Pancreas (tissue), 10 donors: ENCODE measurements around the gene ISCA2. TPM values are rescaled to one million over a fixed set of nuclear protein-coding genes. Genes with fewer than 3 reads are reported as not detected.

Source experiments
- ATAC-seq, 4 donors: fragments of 200-7000 bp; cut with Tn5 transposase; one replicate each; pipeline versions ENCODE4 v1.8.0 to v1.9.1; 2020; ENCODE audit warnings: mild to moderate bottlenecking in 4 of 4, moderate library complexity in 4 of 4
- DNase-seq, 6 donors: peaks; one replicate each; pipeline ENCODE4 v3.0.0-alpha.2; 2020
- FAIRE-seq: peaks from 2 replicates; lab custom pipeline; 2012; peaks lifted over from hg19 to GRCh38; lab: Jason Lieb, UNC
- H3K27ac ChIP-seq, 4 donors: fragments of 200-600 bp; sonication (generic); 1 replicate in 3 of 4; 2 replicates in 1 of 4; pipeline versions ENCODE4 v1.5.0 to v1.8.0; 2020
- H3K27me3 ChIP-seq, 4 donors: fragments of 200-600 bp; one replicate each; pipeline ENCODE4 v1.8.0; 2021
- H3K36me3 ChIP-seq, 3 donors: fragments of 200-600 bp; sonication (generic) in 1 of 3; one replicate each; pipeline versions ENCODE4 v1.5.0 to v1.8.0; 2020 to 2021
- H3K4me1 ChIP-seq, 3 donors: fragments of 200-600 bp; one replicate each; pipeline ENCODE4 v1.8.0; 2021
- H3K4me3 ChIP-seq, 4 donors: fragments of 200-600 bp; sonication (generic) in 2 of 4; one replicate each; pipeline versions ENCODE4 v1.5.0 to v1.8.0; 2020 to 2021
- H3K9me3 ChIP-seq, 4 donors: fragments of 200-600 bp; one replicate each; pipeline ENCODE4 v1.8.0; 2021
- WGBS, 2 donors: extraction: QIAGEN DNeasy Blood & Tissue Kit; methylation state at CpG; one replicate each; pipeline ENCODE4 v1.1.7; 2013; 5-methylcytosine and 5-hydroxymethylcytosine counted together
- intact Hi-C, 3 donors: fragments of 100-400 bp; cut with DNase I; formaldehyde crosslinking; loops; one replicate each; pipeline versions ENCODE4 v1.11.1 to v1.14.2; 2022
- polyA plus RNA-seq, 2 donors: library from polyadenylated mRNA; stranded (reverse); fragments of 200-250 nt; gene quantifications; one replicate each; pipeline ENCODE4 v1.2.3, GENCODE V29; 2013
- total RNA-seq, 6 donors: library from RNA; stranded (reverse); fragmentation: NEBNext Ultra II Directional in 4 of 6; extraction: Animal tissue kit (Norgen Biotek cat#: 25700) in 4 of 6; gene quantifications; one replicate each; pipeline versions ENCODE4 v1.2.1 to v1.2.4, GENCODE V29; 2021 to 2023
- TF ChIP-seq, protein P1 (sequence below), 4 donors: fragments of 200-600 bp; sonication (generic) in 3 of 4; IDR thresholded peaks; one replicate each; pipeline versions ENCODE4 v1.5.0 to v1.8.0; 2021; ENCODE audit warnings: antibody characterized with exemption in 4 of 4
- donor health status: healthy with polysubstance abuse.
- donor health status: DM: no; HTN: no; CAD: no; lungs with moderate emphysema.
- donor health status: DM: no; HTN: no; CAD: no.
- donor health status: control.
- donor health status: control.
- donor health status: Bipolar disorder and iron deficiency.
- donor health status: DM: yes; HTN: yes; CAD: no.
- donor health status: DM: no; HTN: no; CAD: no.
- donor health status: DM: no; HTN: no; CAD: no.
- donor health status: DM: yes; HTN: yes; CAD: no.

Gene ISCA2
- total and polyA plus RNA-seq, 8 donors = 7.7 to 23.4 (median 10.0) TPM

DNA sequence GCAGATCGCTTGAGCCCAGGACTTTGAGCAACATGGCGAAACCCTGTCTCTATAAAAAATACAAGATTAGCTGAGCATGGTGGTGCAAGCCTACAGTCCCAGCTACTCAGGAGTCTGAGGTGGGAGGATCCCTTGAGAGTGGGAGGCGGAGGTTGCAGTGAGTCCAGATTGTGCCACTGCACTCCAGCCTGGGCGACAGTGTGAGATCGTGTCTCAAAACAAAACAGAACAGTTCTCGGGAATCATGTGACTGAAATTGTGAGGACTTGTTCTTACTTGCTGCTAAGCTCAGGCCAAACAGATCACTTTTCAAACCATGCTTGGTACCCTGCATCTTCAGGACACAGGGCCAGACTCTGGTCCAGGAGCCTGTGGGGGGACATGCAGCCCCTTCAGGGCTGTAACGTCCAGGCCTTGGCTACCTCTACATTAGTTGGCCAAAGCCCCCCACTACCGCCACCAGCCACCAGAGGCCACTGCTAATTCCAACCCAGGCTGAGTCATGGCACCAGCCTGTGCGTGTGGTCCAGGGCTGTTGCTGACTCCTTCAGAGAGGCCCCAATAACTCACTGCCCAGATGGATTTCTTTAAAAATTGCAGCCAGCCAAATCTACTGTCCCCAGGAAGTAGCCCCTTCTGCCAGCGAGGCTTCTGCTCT lies 34.1 kb upstream of the ISCA2 start:
- Histone ChIP-seq H3K4me3 (no peak overlapping the region), H3K4me1 (no peaks in the 10 kb centered on the region), H3K36me3 (no peaks in the 10 kb centered on the region), H3K27me3 (no peaks in the 10 kb centered on the region), H3K9me3 (no peaks in the 10 kb centered on the region), H3K27ac (no peak overlapping the region)
- 73% methylated on average over 10 of the region's 10 CpGs for WGBS, 2 donors
- FAIRE-seq = no peak
- ATAC-seq = peak in 3 of 4 donors; percentile 60 to 76 (median 71)
- intact Hi-C loops = no loop called here
- TF ChIP-seq, protein P1, sequence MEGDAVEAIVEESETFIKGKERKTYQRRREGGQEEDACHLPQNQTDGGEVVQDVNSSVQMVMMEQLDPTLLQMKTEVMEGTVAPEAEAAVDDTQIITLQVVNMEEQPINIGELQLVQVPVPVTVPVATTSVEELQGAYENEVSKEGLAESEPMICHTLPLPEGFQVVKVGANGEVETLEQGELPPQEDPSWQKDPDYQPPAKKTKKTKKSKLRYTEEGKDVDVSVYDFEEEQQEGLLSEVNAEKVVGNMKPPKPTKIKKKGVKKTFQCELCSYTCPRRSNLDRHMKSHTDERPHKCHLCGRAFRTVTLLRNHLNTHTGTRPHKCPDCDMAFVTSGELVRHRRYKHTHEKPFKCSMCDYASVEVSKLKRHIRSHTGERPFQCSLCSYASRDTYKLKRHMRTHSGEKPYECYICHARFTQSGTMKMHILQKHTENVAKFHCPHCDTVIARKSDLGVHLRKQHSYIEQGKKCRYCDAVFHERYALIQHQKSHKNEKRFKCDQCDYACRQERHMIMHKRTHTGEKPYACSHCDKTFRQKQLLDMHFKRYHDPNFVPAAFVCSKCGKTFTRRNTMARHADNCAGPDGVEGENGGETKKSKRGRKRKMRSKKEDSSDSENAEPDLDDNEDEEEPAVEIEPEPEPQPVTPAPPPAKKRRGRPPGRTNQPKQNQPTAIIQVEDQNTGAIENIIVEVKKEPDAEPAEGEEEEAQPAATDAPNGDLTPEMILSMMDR (IDR thresholded peaks at IDR 0.05) = peak in 3 of 4 donors; percentile 19 to 46 (median 34)
- DNase-seq = peak in 2 of 6 donors; percentile 23 to 62

DNA sequence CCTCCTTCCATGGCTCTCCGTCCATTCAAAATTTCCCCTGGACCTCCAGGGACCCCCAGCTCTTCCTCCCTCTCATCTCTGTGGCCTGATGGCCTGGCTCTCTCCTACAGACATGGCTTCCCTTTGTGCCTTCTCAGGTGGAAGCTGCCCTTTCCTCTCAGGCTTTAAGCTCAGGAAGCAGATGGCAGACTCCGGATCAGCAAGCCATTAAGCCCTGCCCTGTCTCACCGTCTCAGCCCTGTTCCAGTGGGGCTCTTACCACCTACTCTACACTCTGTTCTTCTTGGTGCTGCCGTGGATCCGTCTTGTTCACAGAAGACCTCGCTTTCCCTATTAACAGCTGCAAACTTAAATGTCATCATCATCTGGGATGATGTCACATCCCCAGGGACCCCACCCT lies 33.6 kb upstream of the ISCA2 start:
- H3K27me3 ChIP-seq = no peaks in the 10 kb centered on the region
- H3K27ac ChIP-seq = no peak overlapping the region
- no peaks in the 10 kb centered on the region for H3K4me1 ChIP-seq
- ATAC-seq (no peak), FAIRE-seq (no peak), DNase-seq (no peak)
- no peaks in the 10 kb centered on the region for H3K36me3 ChIP-seq
- H3K4me3 ChIP-seq = no peak overlapping the region
- no peaks in the 10 kb centered on the region for H3K9me3 ChIP-seq
- intact Hi-C loops = no loop called here
- TF ChIP-seq, protein P1 (IDR thresholded peaks at IDR 0.05) = no peak
- 74 to 79% methylated on average over 6 of the region's 6 CpGs for WGBS, 2 donors

DNA sequence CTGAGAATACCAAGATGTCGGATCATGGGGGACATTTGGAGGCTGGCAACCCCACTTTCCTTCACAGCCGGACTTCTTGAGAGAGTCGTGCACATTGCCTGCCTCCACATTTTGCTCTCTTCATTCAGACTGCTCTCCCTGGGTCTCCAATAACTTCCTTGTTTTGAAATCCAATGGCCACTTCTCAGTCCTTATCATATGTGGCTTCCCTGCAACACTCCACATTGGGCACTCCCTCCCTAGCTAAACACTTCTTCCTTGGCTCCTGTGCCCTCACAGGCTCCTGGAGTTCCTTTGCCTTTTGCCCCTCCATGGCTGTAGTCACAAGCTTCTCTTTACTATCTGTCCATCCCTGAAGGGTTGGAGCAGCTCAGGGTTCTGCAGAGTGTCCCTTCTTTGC lies 30.6 kb upstream of the ISCA2 start:
- no peaks in the 10 kb centered on the region for H3K9me3 ChIP-seq
- no peaks in the 10 kb centered on the region for H3K27me3 ChIP-seq
- DNase-seq (no peak), ATAC-seq (no peak), FAIRE-seq (no peak)
- H3K36me3 ChIP-seq = no peaks in the 10 kb centered on the region
- H3K27ac ChIP-seq = no peak overlapping the region
- TF ChIP-seq, protein P1 (IDR thresholded peaks at IDR 0.05) = no peak
- intact Hi-C loops = no loop called here
- no peak overlapping the region for H3K4me3 ChIP-seq
- 81 to 90% methylated on average over 3 of the region's 3 CpGs for WGBS, 2 donors
- no peaks in the 10 kb centered on the region for H3K4me1 ChIP-seq

DNA sequence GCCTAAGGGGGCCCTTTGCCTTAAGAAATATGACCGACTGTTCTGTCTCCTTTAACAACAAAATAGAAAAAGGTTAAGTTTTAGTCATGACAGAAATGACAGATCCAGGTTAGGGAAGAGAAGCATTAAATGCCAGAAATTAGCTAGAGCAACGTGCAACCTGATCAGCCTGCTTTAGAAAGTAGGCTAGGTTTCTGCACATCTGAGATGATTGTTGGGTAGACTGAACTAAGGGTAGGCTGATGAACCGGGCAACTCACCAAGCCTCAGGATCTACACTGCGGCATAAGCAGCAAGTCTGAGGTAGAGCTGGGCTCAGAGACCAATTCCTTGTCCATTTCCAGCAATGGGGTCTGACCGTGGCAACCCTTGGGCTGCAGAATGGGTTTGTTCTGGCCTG lies 29.9 kb upstream of the ISCA2 start:
- intact Hi-C loops = no loop called here
- DNase-seq (no peak), FAIRE-seq (no peak), ATAC-seq (no peak)
- Histone ChIP-seq H3K27ac (no peak overlapping the region), H3K27me3 (no peaks in the 10 kb centered on the region), H3K4me1 (no peaks in the 10 kb centered on the region), H3K36me3 (no peaks in the 10 kb centered on the region), H3K4me3 (no peak overlapping the region), H3K9me3 (no peaks in the 10 kb centered on the region)
- 73 to 75% methylated on average over 5 of the region's 5 CpGs for WGBS, 2 donors
- TF ChIP-seq, protein P1 (IDR thresholded peaks at IDR 0.05) = no peak

DNA sequence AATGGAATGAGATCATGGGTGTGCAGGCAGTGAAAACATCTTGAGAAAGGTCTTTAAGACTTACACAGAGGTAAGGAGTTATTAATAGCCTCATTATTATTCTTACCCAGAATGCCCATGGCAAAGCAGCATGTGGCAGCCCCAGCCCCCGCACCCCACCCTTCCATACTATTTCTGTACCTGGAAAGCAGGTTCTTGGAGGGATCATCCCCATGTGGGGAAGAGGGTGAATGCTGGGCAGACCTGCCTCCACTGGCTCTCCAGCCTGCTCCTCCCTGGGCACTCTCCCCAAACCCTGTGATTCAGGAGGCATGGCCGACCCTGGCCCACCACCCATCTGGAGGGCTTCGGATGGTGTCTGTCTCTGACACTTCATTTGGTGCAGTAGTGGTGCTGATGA lies 28.8 kb upstream of the ISCA2 start:
- intact Hi-C loops = no loop called here
- H3K4me1 ChIP-seq = no peaks in the 10 kb centered on the region
- no peak for ATAC-seq
- H3K27me3 ChIP-seq = no peaks in the 10 kb centered on the region
- H3K9me3 ChIP-seq = no peaks in the 10 kb centered on the region
- 76 to 87% methylated on average over 3 of the region's 3 CpGs for WGBS, 2 donors
- FAIRE-seq = no peak
- no peaks in the 10 kb centered on the region for H3K36me3 ChIP-seq
- DNase-seq = no peak
- H3K4me3 ChIP-seq = no peak overlapping the region
- TF ChIP-seq, protein P1 (IDR thresholded peaks at IDR 0.05) = no peak
- H3K27ac ChIP-seq = no peak overlapping the region
